ENCODE results near the gene DGKQ. TPM values are rescaled to one million over a fixed set of nuclear protein-coding genes. Genes with fewer than 3 reads are reported as not detected.

DGKQ gene
- total RNA-seq, 1 experiment from 2014 or later = 12.4 TPM

DNA sequence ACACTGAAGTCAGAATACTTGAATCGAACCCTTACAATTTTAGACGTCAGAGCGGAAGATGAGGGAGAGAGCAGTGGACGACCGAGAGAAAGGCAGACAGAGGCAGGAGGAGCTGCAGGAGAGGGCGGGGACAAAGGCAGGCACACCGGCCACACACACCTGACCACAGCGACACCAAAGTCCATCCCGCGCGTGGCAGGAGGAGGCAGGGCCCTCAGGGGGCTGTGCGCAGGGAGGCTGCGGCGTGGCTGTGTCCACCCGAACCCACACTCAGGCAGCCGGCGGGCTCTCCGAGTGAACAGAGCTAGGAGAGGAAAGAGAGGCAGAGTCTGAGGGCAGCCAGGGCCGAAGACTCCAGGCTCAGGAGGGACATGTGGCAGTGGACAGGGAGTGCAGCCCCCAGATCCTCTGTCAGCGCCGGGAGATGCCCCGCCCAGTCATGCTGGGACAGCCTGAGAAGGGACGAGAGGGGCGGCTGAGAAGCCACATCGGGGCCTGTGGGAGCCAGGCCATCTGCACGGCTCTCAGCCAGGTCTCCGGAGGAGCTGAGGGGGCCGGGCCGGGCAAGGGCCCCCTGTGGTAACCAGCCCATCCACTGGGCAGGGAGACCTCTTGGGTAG lies 61.4 kb downstream of the DGKQ start:
- H3K27ac ChIP-seq (ENCODE audit: insufficient read length, low read depth, low read length) = no peak overlapping the region
- H2AK5ac ChIP-seq (ENCODE audit: insufficient read length, low read length) = no peak overlapping the region
- H3K79me1 ChIP-seq (ENCODE audit: insufficient read depth, low read depth, low read length, poor library complexity, severe bottlenecking) = peaks cover 9% of the 10 kb centered on the region
- H3K4me1 ChIP-seq (ENCODE audit: insufficient read depth, low read length) = no peaks in the 10 kb centered on the region
- no peak overlapping the region for H4K8ac ChIP-seq (replicated peaks; ENCODE audit: insufficient read length, low read depth, low read length)
- no peaks in the 10 kb centered on the region for H3K9me3 Mint-ChIP-seq
- H3K9me3 ChIP-seq (ENCODE audit: control insufficient read depth, low read depth, low read length) = no peaks in the 10 kb centered on the region
- no peak overlapping the region for H3K23ac ChIP-seq (ENCODE audit: insufficient read length, low read depth, low read length)
- DNase-seq = no peak
- no peak overlapping the region for H3K9ac ChIP-seq (ENCODE audit: extremely low read depth, insufficient read length, low read length)
- H4K91ac ChIP-seq (ENCODE audit: insufficient read length, low read depth, low read length) = no peak overlapping the region
- no peak overlapping the region for H2BK12ac ChIP-seq (ENCODE audit: insufficient read length, low read depth, low read length)
- no peak overlapping the region for H3K4me3 Mint-ChIP-seq
- no peak overlapping the region for H2BK15ac ChIP-seq (ENCODE audit: low read depth, low read length)
- H2BK20ac ChIP-seq (ENCODE audit: low read depth, low read length, poor library complexity, severe bottlenecking) = no peak overlapping the region
- no peak overlapping the region; the same call in 1 of the 2 replicates for H3K14ac ChIP-seq (ENCODE audit: insufficient read depth, low read length)
- H3K36me3 Mint-ChIP-seq (ENCODE audit: insufficient read depth in 1 of 3, low read depth in 3 of 3) = peaks cover 5 to 31% (median 29%) of the 10 kb centered on the region in 3 experiments; a peak in 6 of 7 replicates
- H3K56ac ChIP-seq (ENCODE audit: insufficient read length, low read depth, low read length) = no peak overlapping the region
- no peaks in the 10 kb centered on the region for H3K27me3 ChIP-seq (ENCODE audit: insufficient read depth, low read length)
- peaks cover 6 to 7% of the 10 kb centered on the region in 2 experiments for H3K4me1 Mint-ChIP-seq
- no peaks in the 10 kb centered on the region; the same call in 1 of the 2 replicates for H3K27me3 Mint-ChIP-seq (ENCODE audit: low read depth)
- no peak overlapping the region for H4K5ac ChIP-seq (ENCODE audit: insufficient read length, low read depth, low read length)
- H3K4ac ChIP-seq (ENCODE audit: low read depth, low read length) = no peak overlapping the region
- H2BK5ac ChIP-seq (ENCODE audit: insufficient read length, low read length) = no peak overlapping the region
- H2BK120ac ChIP-seq (ENCODE audit: low read depth, low read length, poor library complexity, severe bottlenecking) = no peak overlapping the region
- H3K18ac ChIP-seq (ENCODE audit: insufficient read length, low read depth, low read length) = no peak overlapping the region
- no CpG with 5 or more reads among the region's 29 CpGs for WGBS (ENCODE audit: extremely low coverage, insufficient read length, low lambda C conversion rate)
- H4K20me1 ChIP-seq (ENCODE audit: control insufficient read depth, insufficient read depth, insufficient read length) = no peaks in the 10 kb centered on the region
- H3T11ph ChIP-seq (ENCODE audit: low read length) = no peak overlapping the region
- H3K23me2 ChIP-seq (ENCODE audit: insufficient read length, low read depth, low read length, poor library complexity, severe bottlenecking) = no peaks in the 10 kb centered on the region
- H2AFZ ChIP-seq (ENCODE audit: low read length) = no peak overlapping the region
- TF ChIP-seq, protein P1, sequence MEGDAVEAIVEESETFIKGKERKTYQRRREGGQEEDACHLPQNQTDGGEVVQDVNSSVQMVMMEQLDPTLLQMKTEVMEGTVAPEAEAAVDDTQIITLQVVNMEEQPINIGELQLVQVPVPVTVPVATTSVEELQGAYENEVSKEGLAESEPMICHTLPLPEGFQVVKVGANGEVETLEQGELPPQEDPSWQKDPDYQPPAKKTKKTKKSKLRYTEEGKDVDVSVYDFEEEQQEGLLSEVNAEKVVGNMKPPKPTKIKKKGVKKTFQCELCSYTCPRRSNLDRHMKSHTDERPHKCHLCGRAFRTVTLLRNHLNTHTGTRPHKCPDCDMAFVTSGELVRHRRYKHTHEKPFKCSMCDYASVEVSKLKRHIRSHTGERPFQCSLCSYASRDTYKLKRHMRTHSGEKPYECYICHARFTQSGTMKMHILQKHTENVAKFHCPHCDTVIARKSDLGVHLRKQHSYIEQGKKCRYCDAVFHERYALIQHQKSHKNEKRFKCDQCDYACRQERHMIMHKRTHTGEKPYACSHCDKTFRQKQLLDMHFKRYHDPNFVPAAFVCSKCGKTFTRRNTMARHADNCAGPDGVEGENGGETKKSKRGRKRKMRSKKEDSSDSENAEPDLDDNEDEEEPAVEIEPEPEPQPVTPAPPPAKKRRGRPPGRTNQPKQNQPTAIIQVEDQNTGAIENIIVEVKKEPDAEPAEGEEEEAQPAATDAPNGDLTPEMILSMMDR (conservative IDR thresholded peaks at IDR 0.05) = no peak
- H3K79me2 ChIP-seq (ENCODE audit: insufficient read depth, low read length) = peaks cover 6% of the 10 kb centered on the region; the same call in 1 of the 2 replicates
- H3K27ac Mint-ChIP-seq = no peak overlapping the region; a peak in 1 of 7 replicates
- no peak overlapping the region for H3K4me2 ChIP-seq (ENCODE audit: insufficient read depth, insufficient read length, low read length)

Measured in H9 (cell line).